IMR-90 (cell line): Measurements from ENCODE around the gene KLHL29. TPM values are rescaled to one million over a fixed set of nuclear protein-coding genes. Genes with fewer than 3 reads are reported as not detected.

Experiments
- ATAC-seq: fragments of 200-7000 bp; cut with Tn5 transposase; 2 replicates; pipeline ENCODE4 v1.9.1; 2020; ENCODE audit warnings: low read depth, mild to moderate bottlenecking, moderate library complexity
- BruUV-seq: library from RNA; stranded (reverse); fragments of 400-500 nt; replicated peaks from 2 replicates; lab custom pipeline; 2021; lab: Mats Ljungman, UMichigan
- CTCF ChIA-PET: fragments of 300-600 bp; formaldehyde crosslinking; extraction: SDS; loops from one replicate; lab custom pipeline; 2021; ENCODE audit warnings: antibody characterized with exemption; lab: Yijun Ruan, JAX
- POLR2A ChIA-PET: fragments of 300-600 bp; sonication (Branson Sonifier 250); formaldehyde crosslinking; loops from one replicate; lab custom pipeline; 2022; ENCODE audit warnings: antibody characterized with exemption; ENCODE audit not compliant: unreplicated experiment; lab: Charles Lee
- DNase-seq: peaks from one replicate; pipeline ENCODE4 v3.0.0; 2013
- H2AFZ ChIP-seq: replicated peaks from 2 replicates; pipeline ENCODE3; 2013; ENCODE audit warnings: low read length, mild to moderate bottlenecking; ENCODE audit not compliant: poor library complexity
- H2AK5ac ChIP-seq: 2 replicates; pipeline ENCODE4 v1.6.1; 2013; ENCODE audit warnings: low read depth, low read length, inconsistent platforms
- H2AK9ac ChIP-seq: replicated peaks from 2 replicates; pipeline ENCODE3; 2013; ENCODE audit warnings: mild to moderate bottlenecking, low read depth, low read length, moderate library complexity; ENCODE audit not compliant: poor library complexity
- H2BK120ac ChIP-seq: 2 replicates; pipeline ENCODE4 v1.6.1; 2013; ENCODE audit warnings: low read depth, low read length, inconsistent platforms
- H2BK15ac ChIP-seq: 3 replicates; pipeline ENCODE4 v1.6.1; 2013; ENCODE audit warnings: low read depth, low read length, inconsistent platforms
- H2BK20ac ChIP-seq: 2 replicates; pipeline ENCODE4 v1.6.1; 2013; ENCODE audit warnings: low read depth, mild to moderate bottlenecking, inconsistent platforms, low read length, moderate library complexity
- H2BK5ac ChIP-seq: 2 replicates; pipeline ENCODE4 v1.6.1; 2013; ENCODE audit warnings: mild to moderate bottlenecking, low read depth, low read length, inconsistent platforms; ENCODE audit not compliant: poor library complexity, severe bottlenecking
- H3K14ac ChIP-seq: replicated peaks from 2 replicates; pipeline ENCODE4 v1.6.1; 2013; ENCODE audit warnings: low read depth, low read length, inconsistent platforms
- H3K18ac ChIP-seq: 2 replicates; pipeline ENCODE4 v1.6.1; 2013; ENCODE audit warnings: low read depth, low read length, control low read depth
- H3K23ac ChIP-seq: 2 replicates; pipeline ENCODE4 v1.6.1; 2013; ENCODE audit warnings: low read depth, low read length, inconsistent platforms
- H3K27ac ChIP-seq: 2 replicates; pipeline ENCODE4 v1.5.1; 2013; ENCODE audit warnings: mild to moderate bottlenecking, control low read depth, low read length; ENCODE audit not compliant: insufficient read depth
- H3K27me3 ChIP-seq: 2 replicates; pipeline ENCODE4 v1.6.1; 2013; ENCODE audit warnings: low read length; ENCODE audit not compliant: control insufficient read depth, insufficient read depth
- H3K36me3 ChIP-seq: 2 replicates; pipeline ENCODE4 v1.6.1; 2013; ENCODE audit warnings: low read length, mixed read lengths; ENCODE audit not compliant: control insufficient read depth, insufficient read depth
- H3K4ac ChIP-seq: 2 replicates; pipeline ENCODE4 v1.6.1; 2013; ENCODE audit warnings: low read depth, low read length, inconsistent platforms
- H3K4me1 ChIP-seq: 2 replicates; pipeline ENCODE4 v1.6.1; 2013; ENCODE audit warnings: low read length, mixed read lengths; ENCODE audit not compliant: control insufficient read depth, insufficient read depth
- H3K4me2 ChIP-seq: 2 replicates; pipeline ENCODE4 v1.6.1; 2013; ENCODE audit warnings: low read depth, mild to moderate bottlenecking, control low read depth, low read length, moderate library complexity
- H3K4me3 ChIP-seq: 2 replicates; pipeline ENCODE4 v1.5.1; 2013; ENCODE audit warnings: low read depth, mild to moderate bottlenecking, control low read depth, low read length, moderate library complexity; ENCODE audit not compliant: insufficient read depth
- H3K56ac ChIP-seq: 2 replicates; pipeline ENCODE4 v1.6.1; 2013; ENCODE audit warnings: low read length, inconsistent platforms; ENCODE audit not compliant: insufficient read depth; ENCODE audit errors: extremely low read depth
- H3K79me1 ChIP-seq, 2 experiments: 2 replicates each; pipeline ENCODE4 v1.6.1; 2013; ENCODE audit warnings: low read length in 2 of 2, inconsistent platforms in 1 of 2, low read depth in 1 of 2
- H3K9ac ChIP-seq: 2 replicates; pipeline ENCODE4 v1.6.1; 2013; ENCODE audit warnings: low read depth, low read length, control low read depth
- H3K9me1 ChIP-seq: 2 replicates; pipeline ENCODE4 v1.6.1; 2013; ENCODE audit warnings: low read length, inconsistent platforms; ENCODE audit not compliant: insufficient read depth
- H3K9me3 ChIP-seq: 2 replicates; pipeline ENCODE4 v1.6.1; 2013; ENCODE audit warnings: low read length; ENCODE audit not compliant: control insufficient read depth, insufficient read depth
- H4K20me1 ChIP-seq: 2 replicates; pipeline ENCODE4 v1.6.1; 2013; ENCODE audit warnings: low read length, inconsistent platforms; ENCODE audit not compliant: insufficient read depth
- H4K5ac ChIP-seq: 2 replicates; pipeline ENCODE4 v1.6.1; 2013; ENCODE audit warnings: mild to moderate bottlenecking, low read depth, low read length, control low read depth
- H4K8ac ChIP-seq, 2 experiments: 2 replicates each; pipeline ENCODE4 v1.6.1; 2013; ENCODE audit warnings: low read depth in 2 of 2, low read length in 2 of 2, control low read depth in 1 of 2, inconsistent platforms in 1 of 2
- H4K91ac ChIP-seq: 2 replicates; pipeline ENCODE4 v1.6.1; 2013; ENCODE audit warnings: low read depth, low read length, inconsistent platforms; ENCODE audit not compliant: insufficient read depth
- CEBPB ChIP-seq: IDR thresholded peaks from 2 replicates; pipeline ENCODE4 v1.6.1; 2012; ENCODE audit warnings: low read depth, low read length, improper control_type of control experiment
- WGBS, 2 experiments: methylation state at CpG; one replicate each; pipeline versions ENCODE4 v1.1.5 to v1.1.7; 2013; ENCODE audit warnings: missing lambda C conversion rate in 2 of 2; ENCODE audit not compliant: insufficient read length in 1 of 2; ENCODE audit errors: extremely low coverage in 2 of 2; 5-methylcytosine and 5-hydroxymethylcytosine counted together
- dilution Hi-C: fragments of 300-500 bp; cut with HindIII; formaldehyde crosslinking; loops from one replicate; pipeline ENCODE4 v1.14.3; 2018; ENCODE audit warnings: low sequenced_read_pairs; ENCODE audit not compliant: unreplicated experiment
- in situ Hi-C: fragments of 300-500 bp; cut with MboI; formaldehyde crosslinking; loops from 3 replicates; pipeline ENCODE4 v1.14.3; 2019; ENCODE audit warnings: low sequenced_read_pairs, inconsistent platforms, mixed read lengths
- intact Hi-C: fragments of 100-400 bp; cut with micrococcal nuclease; formaldehyde crosslinking; loops from 2 replicates; pipeline ENCODE4 v1.10.0; 2022
- polyA plus RNA-seq, 3 experiments: library from polyadenylated mRNA; depleted of rRNA; stranded (reverse); fragments of >200 nt; gene quantifications; 2 replicates each; pipeline ENCODE4 v1.2.3, GENCODE V29; 2012; ENCODE audit warnings: low replicate concordance in 1 of 3
- total RNA-seq: library from RNA; depleted of rRNA; stranded (reverse); fragments of >200 nt; gene quantifications from 2 replicates; pipeline ENCODE4 v1.2.3, GENCODE V29; 2012
- TF ChIP-seq, protein P1 (sequence below): fragments of 150-350 bp; IDR thresholded peaks from 2 replicates; pipeline ENCODE4 v1.6.1; 2017; ENCODE audit warnings: mild to moderate bottlenecking, antibody characterized with exemption, low read length, low read depth

The KLHL29 gene
- total and polyA plus RNA-seq, 2 of the 4 experiments (the other 2 are of a cell fraction) = 2.0 to 8.0 TPM

DNA sequence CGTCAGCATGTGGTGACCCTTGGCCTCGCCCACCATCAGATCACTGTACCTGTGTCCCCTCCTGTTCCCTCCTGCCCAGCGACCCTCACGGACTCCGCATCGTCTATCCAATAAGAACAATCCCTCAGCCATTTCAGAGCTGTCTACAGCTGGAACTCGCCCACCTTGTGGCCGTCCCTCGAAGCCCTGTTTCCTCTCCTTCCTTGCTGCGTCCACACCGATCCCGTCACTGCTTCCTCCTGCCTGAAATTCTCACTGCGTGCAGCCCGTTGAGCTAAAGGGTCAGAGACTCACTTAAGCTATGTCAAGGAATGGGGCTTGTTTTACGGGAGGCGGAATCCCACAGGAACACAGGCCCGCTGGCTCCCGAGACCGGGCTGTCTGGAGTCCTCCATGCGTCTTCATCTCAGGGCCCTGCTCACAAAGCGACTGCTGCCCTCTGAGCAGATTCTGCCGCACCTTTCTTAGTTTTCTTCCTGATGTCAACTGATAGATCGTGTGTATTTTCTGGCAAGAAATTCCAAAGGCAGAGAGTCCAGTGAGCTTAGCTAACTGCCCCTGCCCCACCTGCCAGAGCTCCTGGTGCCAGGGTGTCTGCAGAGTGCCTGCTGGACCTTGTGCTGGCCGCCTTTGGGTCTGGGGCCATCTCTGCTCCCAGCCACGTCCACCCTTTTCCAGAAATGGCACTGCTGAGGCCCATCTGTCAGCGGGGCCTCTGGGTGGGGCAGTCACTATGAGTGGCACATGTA, 35.3 kb downstream of the KLHL29 start:
- ChIA-PET CTCF (no interaction called here), POLR2A (no interaction called here)
- DNase-seq = no peak
- peak overlapping the region; percentile 21 for H4K5ac ChIP-seq
- H2BK120ac ChIP-seq = peak overlapping the region; percentile 84
- peak overlapping the region; percentile 94 for H4K91ac ChIP-seq
- H3K9me1 ChIP-seq = peaks cover 38% of the 10 kb centered on the region
- 0 out of 2 replicates have a peak overlapping the region, but pooled peaks have one; percentile 72 for H2BK20ac ChIP-seq
- WGBS, 2 experiments = 92% methylated on average over 16 of the region's 26 CpGs; no CpG with 5 or more reads in 1 of the 2 experiments
- H3K14ac ChIP-seq = peak overlapping the region; percentile 56; the same call in 1 of the 2 replicates
- no peak for TF ChIP-seq CEBPB
- TF ChIP-seq, protein P1, sequence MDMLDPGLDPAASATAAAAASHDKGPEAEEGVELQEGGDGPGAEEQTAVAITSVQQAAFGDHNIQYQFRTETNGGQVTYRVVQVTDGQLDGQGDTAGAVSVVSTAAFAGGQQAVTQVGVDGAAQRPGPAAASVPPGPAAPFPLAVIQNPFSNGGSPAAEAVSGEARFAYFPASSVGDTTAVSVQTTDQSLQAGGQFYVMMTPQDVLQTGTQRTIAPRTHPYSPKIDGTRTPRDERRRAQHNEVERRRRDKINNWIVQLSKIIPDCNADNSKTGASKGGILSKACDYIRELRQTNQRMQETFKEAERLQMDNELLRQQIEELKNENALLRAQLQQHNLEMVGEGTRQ = no peak
- BruUV-seq = no TSS peak
- peak overlapping the region; percentile 93 for H2AK5ac ChIP-seq
- H2AK9ac ChIP-seq = peak overlapping the region; percentile 39
- H3K4me3 ChIP-seq = no peak overlapping the region
- peaks cover 31% of the 10 kb centered on the region for H3K4me1 ChIP-seq
- in situ Hi-C loops = no loop called here
- dilution Hi-C loops = no loop called here
- peak overlapping the region; percentile 6 to 41; a peak in 2 of 4 replicates for H4K8ac ChIP-seq
- H3K9me3 ChIP-seq = no peaks in the 10 kb centered on the region
- H3K23ac ChIP-seq = no peak overlapping the region
- peaks cover 23 to 61% of the 10 kb centered on the region in 2 experiments for H3K79me1 ChIP-seq
- H3K9ac ChIP-seq = no peak overlapping the region
- peaks cover 3% of the 10 kb centered on the region; the same call in 1 of the 2 replicates for H4K20me1 ChIP-seq
- H3K36me3 ChIP-seq = 0 out of 2 replicates have a peak, but pooled peaks cover 1% of the 10 kb centered on the region
- peak overlapping the region; percentile 59 for H2BK5ac ChIP-seq
- H3K18ac ChIP-seq = peak overlapping the region; percentile 49; the same call in 1 of the 2 replicates
- no peak for ATAC-seq
- no peak overlapping the region for H3K4me2 ChIP-seq
- intact Hi-C loops = no loop called here
- peak overlapping the region; percentile 78; the same call in 2 of the 3 replicates for H2BK15ac ChIP-seq
- H2AFZ ChIP-seq = peak overlapping the region; percentile 15
- H3K56ac ChIP-seq = no peak overlapping the region
- no peaks in the 10 kb centered on the region for H3K27me3 ChIP-seq
- H3K27ac ChIP-seq = peak overlapping the region; percentile 89; the same call in 1 of the 2 replicates
- peak overlapping the region; percentile 67 for H3K4ac ChIP-seq
